NCI-H446 (cell line): Measurements from ENCODE around the gene KAT6B.
A peak's percentile ranks its signal among the peaks of the same experiment; 100 is the strongest.
"Not testable (repeated sequence)": the region's sequence is repeated elsewhere in the genome, so short reads cannot be mapped to it uniquely, and the experiment has no call there.

Source experiments
- DNase-seq, 2 experiments: peaks; one replicate each; lab custom pipeline; 2025; lab: John Stamatoyannopoulos, UW

KAT6B gene

DNA sequence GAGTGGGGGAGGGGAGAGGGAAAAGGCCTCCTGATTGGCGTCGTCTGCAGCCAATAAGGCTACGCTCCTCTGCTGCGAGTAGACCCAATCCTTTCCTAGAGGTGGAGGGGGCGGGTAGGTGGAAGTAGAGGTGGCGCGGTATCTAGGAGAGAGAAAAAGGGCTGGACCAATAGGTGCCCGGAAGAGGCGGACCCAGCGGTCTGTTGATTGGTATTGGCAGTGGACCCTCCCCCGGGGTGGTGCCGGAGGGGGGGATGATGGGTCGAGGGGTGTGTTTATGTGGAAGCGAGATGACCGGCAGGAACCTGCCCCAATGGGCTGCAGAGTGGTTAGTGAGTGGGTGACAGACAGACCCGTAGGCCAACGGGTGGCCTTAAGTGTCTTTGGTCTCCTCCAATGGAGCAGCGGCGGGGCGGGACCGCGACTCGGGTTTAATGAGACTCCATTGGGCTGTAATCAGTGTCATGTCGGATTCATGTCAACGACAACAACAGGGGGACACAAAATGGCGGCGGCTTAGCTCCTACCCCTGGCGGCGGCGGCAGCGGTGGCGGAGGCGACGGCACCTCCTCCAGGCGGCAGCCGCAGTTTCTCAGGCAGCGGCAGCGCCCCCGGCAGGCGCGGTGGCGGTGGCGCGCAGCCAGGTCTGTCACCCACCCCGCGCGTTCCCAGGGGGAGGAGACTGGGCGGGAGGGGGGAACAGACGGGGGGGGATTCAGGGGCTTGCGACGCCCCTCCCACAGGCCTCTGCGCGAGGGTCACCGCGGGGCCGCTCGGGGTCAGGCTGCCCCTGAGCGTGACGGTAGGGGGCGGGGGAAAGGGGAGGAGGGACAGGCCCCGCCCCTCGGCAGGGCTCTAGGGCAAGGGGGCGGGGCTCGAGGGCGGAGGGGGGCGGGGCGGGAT, at the start of gene KAT6B:
Gene KAT6B, plus strand, starts transcription at position 459 of the 903 bp plus-strand sequence. CDS start 16,258 bp downstream, outside the sequence.
- peak; percentile 98 to 99 for DNase-seq

DNA sequence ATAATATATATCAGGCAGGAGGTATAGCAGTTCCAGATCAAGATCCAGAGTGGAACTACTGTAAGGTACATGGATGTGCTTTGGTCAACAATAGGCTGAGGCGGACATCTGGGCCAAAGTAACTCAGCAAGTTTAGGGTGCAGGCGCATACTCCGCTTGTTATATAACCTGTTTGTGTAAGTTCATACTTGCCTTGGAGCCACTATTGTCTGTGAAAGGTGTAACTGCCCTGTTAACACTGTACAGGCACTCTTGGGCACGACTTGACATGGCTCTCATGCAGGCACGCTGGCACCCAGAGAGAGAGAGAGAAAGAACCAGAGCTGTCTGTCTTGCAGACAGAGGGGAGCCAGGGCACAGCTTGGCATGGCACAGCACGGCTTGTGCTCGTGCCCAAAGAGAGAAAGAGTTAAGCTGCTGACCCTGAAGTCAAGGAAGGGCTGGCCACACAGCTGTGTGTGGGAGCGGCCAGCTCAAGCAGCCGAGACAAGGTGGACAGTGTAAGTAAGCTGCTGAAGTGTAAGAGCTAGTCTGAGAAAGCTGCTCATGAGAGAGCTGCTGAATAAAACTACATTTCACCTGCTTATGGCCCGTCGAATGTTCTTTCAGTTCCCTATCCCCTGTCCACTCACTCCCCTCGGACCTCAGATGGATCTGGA, 47.8 kb upstream of the KAT6B start:
- DNase-seq: no peak

DNA sequence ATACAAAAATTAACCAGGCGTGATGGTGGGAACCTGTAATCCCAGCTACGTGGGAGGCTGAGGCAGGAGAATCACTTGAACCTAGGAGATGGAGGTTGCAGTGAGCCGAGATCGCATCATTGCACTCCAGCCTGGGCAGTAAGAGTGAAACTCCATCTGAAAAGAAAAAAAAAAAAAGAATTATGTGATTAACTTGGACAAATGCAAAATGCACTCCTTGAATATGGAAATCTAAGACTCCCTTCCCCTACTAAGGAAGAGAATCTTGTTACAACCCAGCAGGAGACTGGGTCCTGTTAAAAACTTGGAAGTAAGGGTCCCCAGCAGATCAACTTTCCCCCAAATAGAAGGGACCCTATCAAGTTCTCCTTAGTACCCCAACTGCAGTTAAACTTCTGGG, 44.5 kb upstream of the KAT6B start:
- not testable (repeated sequence) for DNase-seq

DNA sequence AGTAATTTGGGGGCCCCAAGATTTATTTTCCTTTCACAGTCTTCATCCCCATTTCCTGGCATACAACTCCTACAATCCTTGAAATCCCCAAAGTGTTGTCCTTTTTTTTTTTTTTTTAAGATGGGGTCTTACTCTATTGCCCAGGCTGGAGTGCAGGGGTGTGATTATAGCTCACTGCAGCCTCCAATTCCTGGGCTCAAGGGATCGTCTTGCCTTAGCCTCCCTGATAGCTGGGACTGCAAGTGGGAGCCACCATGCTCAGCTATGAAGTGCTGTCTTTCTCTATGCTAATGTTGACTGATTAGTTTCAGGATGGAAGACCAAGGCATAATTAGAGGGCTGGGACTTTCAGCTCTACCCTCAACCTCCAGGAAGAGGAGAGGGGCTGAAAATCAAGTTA, 41.9 kb upstream of the KAT6B start:
- no peak for DNase-seq

DNA sequence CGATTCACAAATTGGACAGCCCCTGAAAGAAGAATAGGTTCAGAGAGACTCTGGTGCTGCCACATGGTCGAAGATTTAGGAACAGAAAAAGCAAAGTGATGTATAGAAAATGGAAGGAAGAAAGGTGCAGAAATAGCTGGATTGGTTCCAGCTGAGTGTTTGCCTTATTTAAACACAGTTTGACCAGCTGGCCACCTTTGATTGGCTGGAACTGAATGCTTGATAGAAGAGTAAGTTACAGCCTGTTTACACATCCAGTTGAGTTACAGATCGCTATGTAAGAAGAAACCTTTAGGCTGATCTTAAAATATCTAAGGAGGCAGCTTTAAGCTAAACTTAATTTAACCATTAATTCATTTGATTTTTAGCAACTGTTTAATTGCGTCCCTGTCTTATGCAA, 40.3 kb upstream of the KAT6B start:
- DNase-seq: no peak

DNA sequence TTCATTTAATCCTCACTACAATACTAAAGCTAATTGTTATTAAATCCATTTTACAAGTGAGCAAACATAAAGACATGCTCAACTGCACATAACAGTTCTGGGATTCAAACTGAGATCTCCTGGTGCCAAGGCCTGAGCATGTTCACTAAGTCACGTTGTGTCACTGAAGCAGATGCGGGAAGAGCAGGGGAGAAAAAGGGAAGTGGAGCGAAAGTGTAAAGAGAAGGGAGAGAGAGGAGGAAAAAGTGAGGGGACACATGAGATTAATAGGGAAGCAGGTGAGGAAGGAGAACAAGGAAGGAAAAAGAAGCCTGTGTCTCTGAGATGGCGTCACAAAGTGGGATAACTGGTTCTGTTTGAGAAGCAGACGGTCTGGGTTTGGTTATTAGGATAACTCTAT, 38.9 kb upstream of the KAT6B start:
- no peak for DNase-seq

DNA sequence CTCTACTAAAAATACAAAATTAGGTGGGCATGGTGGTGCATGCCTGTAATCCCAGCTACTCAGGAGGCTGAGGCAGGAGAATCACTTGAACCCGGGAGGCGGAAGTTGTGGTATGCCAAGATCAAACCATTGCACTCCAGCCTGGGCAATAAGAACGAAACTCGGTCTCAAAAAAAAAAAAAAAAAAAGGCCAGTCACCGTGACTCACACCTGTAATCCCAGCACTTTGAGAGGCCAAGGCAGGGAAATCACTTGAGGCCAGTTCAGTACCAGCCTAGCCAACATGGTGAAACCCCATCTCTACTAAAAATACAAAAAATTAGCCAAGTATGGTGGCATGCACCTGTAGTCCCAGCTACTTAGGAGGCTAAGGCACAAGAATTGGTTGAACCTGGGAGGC, 34.4 kb upstream of the KAT6B start:
- not testable (repeated sequence) for DNase-seq

DNA sequence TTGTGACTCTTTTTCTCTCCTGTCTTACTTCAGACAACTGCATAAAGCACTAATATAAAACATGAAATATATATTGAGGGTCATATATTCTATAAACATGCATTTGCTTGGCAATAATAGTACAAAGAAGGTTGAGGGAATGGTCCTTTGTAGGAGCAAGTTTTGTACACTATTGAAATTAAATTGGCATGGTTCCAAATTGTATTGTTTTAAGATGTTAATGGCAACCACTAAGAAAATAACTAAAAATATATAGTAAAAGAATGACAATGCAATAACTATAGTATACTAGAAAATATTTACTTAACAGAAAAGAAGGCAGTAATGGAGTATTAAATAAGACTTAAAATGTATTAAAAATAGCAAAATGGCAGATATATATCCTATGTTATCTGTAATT, 33.7 kb upstream of the KAT6B start:
- no peak for DNase-seq

DNA sequence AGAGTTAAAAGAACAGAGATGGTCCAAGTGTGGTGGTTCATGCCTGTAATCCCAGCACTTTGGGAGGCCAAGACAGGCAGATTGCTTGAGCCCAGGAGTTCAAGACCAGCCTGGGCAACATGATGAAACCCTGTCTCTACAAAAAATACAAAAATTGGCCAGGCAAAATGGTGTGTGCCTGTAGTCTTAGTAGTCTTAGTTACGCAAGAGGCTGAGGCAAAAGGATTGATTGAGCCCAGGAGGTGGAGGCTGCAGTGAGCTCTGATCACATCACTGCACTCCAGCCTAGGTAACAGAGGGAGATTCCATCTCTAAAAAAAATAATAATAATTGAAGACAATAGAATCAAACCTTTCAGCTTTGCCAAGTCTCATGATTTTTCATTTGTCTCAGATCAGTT, 33.2 kb upstream of the KAT6B start:
- not testable (repeated sequence) for DNase-seq

DNA sequence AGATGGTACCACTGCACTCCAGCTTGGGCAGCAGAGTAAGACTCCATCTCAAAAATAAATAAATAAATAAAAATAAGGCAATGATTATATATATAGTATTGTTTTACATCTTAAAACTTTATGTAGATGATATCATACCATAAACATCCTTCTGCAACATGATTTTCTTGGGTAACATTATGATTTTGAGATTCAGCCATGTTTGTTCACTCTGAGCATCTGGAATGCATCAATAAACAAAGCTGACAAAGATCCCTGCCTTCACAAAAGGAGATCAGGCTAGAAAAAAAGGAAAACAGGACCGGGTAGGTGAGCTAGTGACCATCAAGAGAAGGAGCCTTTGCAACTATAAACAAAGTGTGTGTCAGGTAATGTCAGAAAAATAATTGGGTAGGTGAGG, 31.9 kb upstream of the KAT6B start:
- DNase-seq: no peak

DNA sequence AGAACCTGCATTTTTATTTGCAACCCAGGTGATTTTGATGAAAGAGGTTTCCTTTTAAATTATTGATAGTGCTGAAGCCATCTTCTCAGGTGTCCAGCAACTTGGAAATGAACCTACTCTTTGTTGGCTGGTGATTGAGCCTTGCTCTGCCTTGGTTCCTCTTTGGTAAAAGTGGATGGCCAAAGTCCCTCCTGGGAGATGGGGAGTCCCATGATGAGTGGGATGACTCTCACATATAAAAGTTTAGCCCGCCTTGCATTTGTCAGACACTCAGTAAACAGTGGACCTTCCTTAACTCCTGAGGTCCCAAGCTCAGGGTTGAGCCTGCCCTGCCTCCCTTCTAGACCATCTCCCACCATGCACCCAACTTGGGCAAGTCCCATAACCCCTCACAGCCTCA, 28.9 kb upstream of the KAT6B start:
- no peak for DNase-seq

DNA sequence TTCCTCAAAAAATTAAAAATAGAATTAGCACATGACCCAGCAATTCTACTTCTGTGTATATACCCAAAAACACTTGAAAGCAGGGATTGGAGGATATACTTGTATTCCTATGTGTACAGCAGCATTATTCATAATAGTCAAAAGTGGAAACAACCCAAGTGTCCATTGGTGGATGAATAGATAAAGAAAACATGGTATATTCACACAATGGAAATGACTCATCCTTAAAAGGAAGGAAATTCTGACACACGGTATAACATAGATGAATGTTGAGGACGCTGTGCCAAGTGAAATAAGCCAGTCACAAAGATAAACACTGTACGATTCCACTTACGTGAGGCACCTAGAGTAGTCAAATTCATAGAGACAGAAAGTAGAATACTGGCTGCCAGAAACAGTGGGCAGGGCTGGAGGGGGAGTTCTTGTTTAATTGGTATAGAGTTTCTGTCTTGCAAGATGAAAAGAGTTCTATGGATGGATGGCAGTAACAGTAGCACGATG, 26.6 kb upstream of the KAT6B start:
- DNase-seq: no peak

DNA sequence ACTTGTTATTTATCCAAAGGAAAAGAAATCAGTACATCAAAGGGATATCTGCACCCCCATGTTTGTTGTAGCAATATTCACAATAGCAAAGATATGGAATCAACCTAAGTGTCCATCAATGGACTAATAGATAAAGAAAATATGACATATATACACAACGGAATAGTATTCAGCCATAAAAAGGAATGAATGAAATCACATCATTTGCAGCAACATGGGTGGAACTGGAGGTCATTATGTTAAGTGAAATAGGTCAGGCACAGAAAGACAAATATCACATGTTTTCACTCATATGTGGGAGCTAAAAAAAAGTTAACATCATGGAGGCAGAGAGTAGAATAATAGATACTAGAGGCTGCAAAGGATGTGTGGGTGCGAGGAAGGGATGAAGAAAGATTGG, 25.0 kb upstream of the KAT6B start:
- no peak for DNase-seq

DNA sequence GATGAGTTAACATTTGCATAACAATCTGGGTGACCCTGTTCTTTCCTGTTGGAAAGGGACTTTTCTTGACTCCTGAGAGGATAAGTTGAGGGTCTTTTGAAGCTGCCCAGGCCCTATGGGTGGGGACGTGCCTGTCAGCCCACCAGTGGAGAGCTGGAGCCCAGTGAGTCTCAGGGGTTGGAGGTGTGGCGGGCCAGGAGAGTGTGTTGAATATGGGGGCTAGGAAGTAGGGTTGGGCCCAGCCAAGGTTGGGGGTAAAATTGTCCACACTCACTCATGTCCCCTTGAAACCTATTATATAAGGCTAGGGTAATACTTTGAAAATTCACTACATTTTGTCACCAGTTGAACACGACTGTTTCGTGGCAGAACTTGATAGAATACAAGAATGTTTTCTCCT, 17.9 kb upstream of the KAT6B start:
- no peak for DNase-seq

DNA sequence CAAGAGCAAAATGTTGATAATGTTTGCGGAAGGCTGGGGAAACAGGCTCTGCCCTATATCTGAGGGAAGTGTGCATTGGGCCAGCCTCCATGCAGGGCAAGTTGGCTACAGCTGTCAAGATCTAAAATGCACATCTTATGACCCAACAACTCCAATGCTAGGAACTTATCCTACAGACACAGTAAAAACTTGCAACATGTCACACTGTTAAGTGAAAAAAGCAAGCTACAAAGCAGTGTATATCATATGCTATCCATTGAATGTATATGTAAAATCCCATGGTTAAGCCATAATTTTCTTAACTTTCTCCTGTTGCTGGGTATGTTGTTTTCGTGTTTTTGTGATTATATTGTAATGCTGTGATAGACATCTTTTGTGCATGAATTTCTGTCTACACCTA, 16.3 kb upstream of the KAT6B start:
- no peak for DNase-seq

DNA sequence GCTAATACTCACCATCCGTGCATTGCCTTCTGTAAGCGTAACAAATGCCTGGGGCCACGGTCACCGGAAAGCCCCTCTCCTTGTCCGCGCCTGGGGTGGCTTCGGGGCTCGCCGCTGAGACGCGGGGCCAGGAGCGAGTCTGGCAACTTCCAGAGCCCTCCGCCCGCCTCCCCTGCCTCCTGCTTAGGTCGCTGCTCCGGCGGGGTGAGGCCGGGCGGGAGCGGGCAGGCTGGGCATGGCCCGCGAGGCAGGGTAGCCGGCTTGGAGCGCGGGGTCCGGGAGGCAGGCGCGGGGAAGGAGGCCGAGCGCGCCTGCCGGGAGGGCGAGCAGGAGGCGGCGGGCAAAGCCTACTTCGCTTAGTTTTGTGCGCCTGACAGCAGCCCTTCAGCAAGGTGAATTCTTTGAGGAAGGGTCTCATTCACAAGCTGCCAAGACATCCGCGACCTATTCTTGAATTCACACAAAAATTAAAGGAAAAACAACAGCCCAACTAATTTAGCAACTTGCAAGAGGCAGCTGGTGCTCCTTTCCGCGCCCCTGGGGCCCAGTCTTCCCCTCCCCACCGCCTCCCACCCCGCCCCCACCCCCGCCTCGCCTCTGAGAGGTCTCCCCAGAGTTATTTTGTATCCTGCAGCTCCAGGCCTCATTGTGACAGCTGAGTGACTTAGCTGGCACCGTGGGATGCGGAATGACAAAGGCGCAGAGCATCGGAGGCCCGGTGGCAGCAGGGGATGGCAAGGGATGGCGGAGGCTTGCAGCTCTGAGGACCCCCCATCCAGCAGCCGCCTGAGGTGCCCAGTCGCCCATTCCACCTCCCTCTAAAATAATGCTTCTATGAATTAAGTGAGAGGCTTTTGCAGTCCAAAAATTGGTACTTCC, 12.8 kb upstream of the KAT6B start:
- DNase-seq: no peak

DNA sequence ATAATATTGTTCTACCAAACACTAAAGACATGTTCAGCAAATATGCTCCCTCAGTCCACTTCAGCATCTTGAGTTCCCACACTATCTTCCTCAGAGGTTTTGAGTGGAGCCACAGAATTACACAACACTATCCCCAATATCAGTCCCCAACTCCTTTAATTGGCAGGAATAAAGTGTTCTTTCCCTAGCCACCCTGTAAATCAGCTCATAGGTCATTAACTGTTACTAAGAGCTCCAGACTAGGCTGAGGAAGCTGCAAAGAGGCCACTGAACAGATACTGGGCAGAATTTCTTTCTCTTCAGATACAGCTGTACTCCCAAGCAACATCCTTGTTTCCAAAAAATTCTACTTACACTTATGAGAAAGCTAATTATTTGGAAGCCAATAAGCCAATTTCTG, 11.6 kb upstream of the KAT6B start:
- DNase-seq: no peak

DNA sequence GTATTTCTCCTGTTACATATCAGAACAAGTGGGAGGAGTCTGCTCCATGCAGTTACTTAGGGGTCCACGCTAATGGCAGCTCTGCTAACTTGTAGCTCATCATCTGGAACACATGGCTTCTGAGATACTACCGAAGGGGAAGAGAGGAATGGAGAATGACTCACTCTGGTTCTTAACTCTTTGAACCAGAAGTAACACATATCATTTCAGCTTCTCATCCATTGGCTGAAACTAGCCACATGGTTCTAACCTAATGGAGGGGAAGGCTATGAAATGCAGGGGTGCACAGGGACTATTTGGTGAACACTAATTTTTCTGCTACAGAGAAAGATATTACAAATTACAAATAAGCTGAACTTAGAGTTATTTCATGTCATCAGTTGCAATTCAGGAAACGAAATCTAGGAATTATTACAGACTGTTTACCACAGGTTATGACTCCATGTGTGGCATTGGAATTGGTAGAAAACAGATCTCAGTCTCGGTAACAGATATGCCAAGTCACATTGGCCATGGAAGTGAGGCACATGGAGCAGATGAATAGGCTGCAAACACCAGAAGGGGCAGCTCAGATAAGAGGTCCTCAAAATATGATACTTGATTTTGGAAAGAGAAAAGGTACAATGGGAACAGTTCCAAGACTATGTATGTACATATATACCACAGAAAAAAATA, 9.4 kb upstream of the KAT6B start:
- DNase-seq: no peak

DNA sequence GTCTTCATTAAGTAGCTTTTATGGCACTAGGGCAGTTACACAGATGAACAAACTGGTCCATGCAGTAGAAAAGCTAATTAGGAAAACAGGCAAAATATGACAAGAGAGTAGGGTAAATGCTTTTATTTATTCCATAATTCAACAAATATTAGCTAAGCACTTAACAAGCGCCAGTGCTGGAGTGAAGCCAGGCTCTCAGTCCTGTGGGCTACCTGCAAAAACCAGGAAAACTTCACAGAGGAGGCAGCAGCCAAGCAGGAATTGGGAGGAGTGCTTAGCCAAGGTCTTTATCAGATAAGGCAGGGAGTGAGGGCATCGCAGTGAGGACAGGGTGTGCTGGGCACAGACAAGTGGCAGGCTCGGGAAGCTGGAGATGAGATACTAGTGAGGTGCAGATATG, 4.9 kb upstream of the KAT6B start:
- no peak for DNase-seq

DNA sequence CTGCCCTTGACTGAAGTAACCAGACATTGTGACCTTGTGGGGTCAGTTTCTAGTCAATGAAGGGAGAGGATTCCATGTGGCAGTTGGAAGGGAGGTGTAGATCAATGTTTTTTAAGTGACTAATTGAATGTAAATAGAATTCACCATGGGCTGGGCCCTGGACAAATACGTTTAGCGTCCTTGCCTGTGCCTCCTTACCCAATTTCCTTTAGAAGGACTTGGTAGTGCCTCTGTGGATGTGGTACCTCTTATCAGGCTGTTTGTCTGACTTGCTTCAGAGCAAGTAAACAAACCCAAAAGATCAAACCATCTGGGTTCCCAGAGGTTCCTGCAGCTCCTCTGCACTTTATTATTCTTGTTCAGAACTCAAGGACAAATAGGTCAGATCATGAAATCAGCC, 4.3 kb upstream of the KAT6B start:
- no peak for DNase-seq

DNA sequence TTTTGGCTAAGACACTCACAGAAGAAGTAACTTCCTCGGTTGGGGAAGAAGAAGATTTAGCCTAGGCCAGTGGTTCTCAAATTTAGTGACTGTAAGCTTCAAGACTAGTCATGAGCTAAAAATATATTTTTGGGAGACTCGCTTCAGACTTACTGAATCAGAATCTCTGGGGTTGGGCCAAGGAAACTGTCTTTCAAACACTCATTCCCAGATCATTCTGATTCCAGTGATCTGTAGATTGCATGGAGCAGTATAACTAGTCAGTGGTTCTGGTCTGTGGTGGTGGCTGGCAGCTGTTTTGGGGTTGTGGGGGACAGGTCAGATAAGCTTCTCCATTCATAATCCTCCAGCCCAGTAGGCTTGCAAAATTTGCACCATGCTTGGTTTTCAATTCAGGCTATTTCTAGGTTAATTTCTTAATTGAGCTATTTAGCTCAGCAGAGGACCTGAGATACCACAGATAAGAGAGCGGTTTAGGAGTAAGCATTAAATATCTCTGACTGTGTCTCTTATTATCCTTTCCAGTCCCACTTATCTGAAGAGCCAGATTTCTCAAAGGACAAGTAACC, 3.8 kb upstream of the KAT6B start:
- DNase-seq: no peak
